Prostate gland (tissue), 2 donors: ENCODE data around the gene AKAP13. TPM values are rescaled to one million over a fixed set of nuclear protein-coding genes. Genes with fewer than 3 reads are reported as not detected.

Experiments used
- DNase-seq: peaks from one replicate; pipeline ENCODE4 v3.0.0-alpha.2; 2019; ENCODE audit warnings: low spot score
- H3K27ac ChIP-seq, 2 donors: fragments of 200-600 bp; sonication (generic); 2 replicates each; pipeline ENCODE4 v1.5.1; 2017 to 2019
- H3K27me3 ChIP-seq: fragments of 200-600 bp; sonication (generic); replicated peaks from 2 replicates; pipeline ENCODE4 v1.5.1; 2019; ENCODE audit not compliant: insufficient read depth
- H3K36me3 ChIP-seq, 2 donors: fragments of 200-600 bp; sonication (generic); 1 replicate in 1 of 2; 2 replicates in 1 of 2; pipeline versions ENCODE4 v1.5.1 to v1.8.1; 2017 to 2019
- H3K4me1 ChIP-seq: fragments of 200-600 bp; sonication (generic); replicated peaks from 2 replicates; pipeline ENCODE4 v1.5.1; 2019
- H3K4me3 ChIP-seq, 2 donors: fragments of 200-600 bp; sonication (generic); 2 replicates each; pipeline ENCODE4 v1.5.1; 2017 to 2019
- H3K9me3 ChIP-seq: fragments of 200-600 bp; sonication (generic); 2 replicates; pipeline ENCODE4 v1.5.1; 2017
- CTCF ChIP-seq, 4 experiments: fragments of 200-600 bp in 2 of 4; fragments of 450-650 bp in 2 of 4; sonication (generic) in 2 of 4; IDR thresholded peaks; 1 replicate in 3 of 4; 2 replicates in 1 of 4; pipeline ENCODE4 v1.5.1; 2016 to 2019; ENCODE audit warnings: antibody characterized with exemption in 4 of 4, mild to moderate bottlenecking in 2 of 4, moderate library complexity in 2 of 4
- POLR2A ChIP-seq: fragments of 450-650 bp; IDR thresholded peaks from one replicate; pipeline ENCODE4 v1.6.1; 2016; ENCODE audit warnings: antibody characterized with exemption, mild to moderate bottlenecking
- POLR2AphosphoS5 ChIP-seq: sonication (generic); formaldehyde crosslinking; IDR thresholded peaks from one replicate; pipeline ENCODE4 v1.6.1; 2017; ENCODE audit warnings: antibody characterized with exemption
- WGBS: methylation state at CpG from one replicate; pipeline ENCODE4 v1.1.5; 2018; 5-methylcytosine and 5-hydroxymethylcytosine counted together
- intact Hi-C: fragments of 100-400 bp; cut with DNase I; formaldehyde crosslinking; loops from one replicate; pipeline ENCODE4 v1.14.2; 2022
- total RNA-seq, 2 donors: library from RNA; depleted of rRNA; stranded (reverse); fragments of >200 nt; gene quantifications; one replicate each; pipeline ENCODE4 v1.1.0, GENCODE V29; 2016

The AKAP13 gene
- total RNA-seq = 100 to 1,000 TPM; 102 to 195 TPM

GRCh38 chr15:85380217-85380811, at the start of gene AKAP13:
AKAP13 (plus strand) TSS chr15:85380603; CDS start chr15:85485721, 105,118 bp downstream.
- WGBS = 1% methylated on average over 43 of the region's 54 CpGs
- DNase-seq = peak; percentile 98
- peak within 1 kb of the TSS; percentile 90 to 92 for H3K27ac ChIP-seq
- peak within 1 kb of the TSS; percentile 93 to 97 for H3K4me3 ChIP-seq
- no peaks in the 10 kb centered on the region for H3K4me1 ChIP-seq
- no peaks in the 10 kb centered on the region for H3K27me3 ChIP-seq
- peak; percentile 89 for TF ChIP-seq POLR2A
- peak in 1 of 4 experiments; percentile 13 for TF ChIP-seq CTCF (IDR thresholded peaks at IDR 0.05)
- TF ChIP-seq POLR2AphosphoS5 = peak; percentile 90
- H3K9me3 ChIP-seq = no peaks in the 10 kb centered on the region
- no peaks in the 10 kb centered on the region for H3K36me3 ChIP-seq
- intact Hi-C loops = loop anchor here (2.0 kb wide), 1 partner anchor 50 kb away; no protein-coding TSS in a partner anchor

- WGBS = 25% methylated on average over 14 of the region's 14 CpGs
- intact Hi-C loops = loop anchor here (2.0 to 10.0 kb wide), 6 partner anchors 34 to 396 kb away; partner anchors contain the start of gene AKAP13
Measured at GRCh38 chr15:85330901-85331588, 49.4 kb upstream of the AKAP13 start.

GRCh38 chr15:85331655-85332285, 48.6 kb upstream of the AKAP13 start:
- no peak for TF ChIP-seq POLR2AphosphoS5
- peak overlapping the region; percentile 85 to 87 for H3K27ac ChIP-seq
- no peak for DNase-seq
- intact Hi-C loops = loop anchor here (2.0 to 10.0 kb wide), 6 partner anchors 34 to 396 kb away; partner anchors contain the start of gene AKAP13
- no peaks in the 10 kb centered on the region for H3K27me3 ChIP-seq
- no peaks in the 10 kb centered on the region for H3K4me1 ChIP-seq
- H3K9me3 ChIP-seq = no peaks in the 10 kb centered on the region
- no peaks in the 10 kb centered on the region for H3K36me3 ChIP-seq
- H3K4me3 ChIP-seq = no peak overlapping the region
- 77% methylated on average over 8 of the region's 8 CpGs for WGBS

More at GRCh38 chr15:85330901-85331588, 49.4 kb upstream of the AKAP13 start:
- TF ChIP-seq POLR2A (peak; percentile 19), POLR2AphosphoS5 (peak; percentile 90), CTCF (IDR thresholded peaks at IDR 0.05) (peak; percentile 80 to 94 (median 86))
- no peak overlapping the region for H3K4me3 ChIP-seq
- no peaks in the 10 kb centered on the region for H3K9me3 ChIP-seq
- H3K27me3 ChIP-seq = no peaks in the 10 kb centered on the region
- H3K27ac ChIP-seq = peak overlapping the region; percentile 85 to 87
- H3K36me3 ChIP-seq = no peaks in the 10 kb centered on the region
- peak; percentile 92 for DNase-seq
- no peaks in the 10 kb centered on the region for H3K4me1 ChIP-seq

- intact Hi-C loops = loop anchor here (5.0 to 10.0 kb wide), 4 partner anchors 36 to 394 kb away; no protein-coding TSS in a partner anchor
- WGBS = 58% methylated on average over 6 of the region's 6 CpGs
- Histone ChIP-seq H3K9me3 (no peaks in the 10 kb centered on the region), H3K4me1 (no peaks in the 10 kb centered on the region), H3K4me3 (no peak overlapping the region), H3K27ac (no peak overlapping the region), H3K27me3 (no peaks in the 10 kb centered on the region), H3K36me3 (no peaks in the 10 kb centered on the region)
- TF ChIP-seq CTCF (IDR thresholded peaks at IDR 0.05) (no peak), POLR2A (no peak), POLR2AphosphoS5 (no peak)
- DNase-seq = no peak
Measured at GRCh38 chr15:85333132-85333831, 47.1 kb upstream of the AKAP13 start.
